Stomach (tissue), 9 donors: Measurements from ENCODE around the gene TLCD2. TPM values are rescaled to one million over a fixed set of nuclear protein-coding genes. Genes with fewer than 3 reads are reported as not detected.
A peak's percentile ranks its signal among the peaks of the same experiment; 100 is the strongest.
"Not testable (repeated sequence)": the region's sequence is repeated elsewhere in the genome, so short reads cannot be mapped to it uniquely, and the experiment has no call there.

Experiments used
- DNase-seq, 2 donors: peaks; one replicate each; pipeline versions ENCODE4 v3.0.0 to v3.0.0-alpha.2; 2013 to 2019
- H3K27ac ChIP-seq, 5 donors: fragments of 200-600 bp in 4 of 5; sonication (generic) in 4 of 5; one replicate each; pipeline ENCODE4 v1.5.1; 2013 to 2019; ENCODE audit warnings: mild to moderate bottlenecking in 1 of 5, moderate library complexity in 1 of 5
- H3K27me3 ChIP-seq, 3 donors: fragments of 200-600 bp; sonication (generic); one replicate each; pipeline ENCODE4 v1.5.1; 2017 to 2019; ENCODE audit warnings: mixed run types in 1 of 3
- H3K36me3 ChIP-seq, 4 donors: fragments of 200-600 bp; sonication (generic); 1 replicate in 3 of 4; 2 replicates in 1 of 4; pipeline ENCODE4 v1.5.1; 2016 to 2019
- H3K4me1 ChIP-seq, 4 donors: fragments of 200-600 bp; sonication (generic); one replicate each; pipeline ENCODE4 v1.5.1; 2016 to 2019
- H3K4me3 ChIP-seq, 4 donors: fragments of 200-600 bp; sonication (generic) in 3 of 4; one replicate each; pipeline ENCODE4 v1.5.1; 2016 to 2019; ENCODE audit warnings: mild to moderate bottlenecking in 1 of 4
- H3K9me3 ChIP-seq, 4 donors: fragments of 200-600 bp; sonication (generic); one replicate each; pipeline ENCODE4 v1.5.1; 2016 to 2019
- EP300 ChIP-seq: sonication (generic); formaldehyde crosslinking; IDR thresholded peaks from one replicate; pipeline ENCODE4 v1.6.1; 2017; ENCODE audit warnings: antibody characterized with exemption
- POLR2A ChIP-seq, 4 donors: fragments of 450-650 bp; IDR thresholded peaks; one replicate each; pipeline ENCODE4 v1.6.1; 2016; ENCODE audit warnings: antibody characterized with exemption in 4 of 4, control low read depth in 2 of 4, mild to moderate bottlenecking in 1 of 4, moderate library complexity in 1 of 4
- POLR2AphosphoS5 ChIP-seq, 3 donors: sonication (generic); formaldehyde crosslinking; IDR thresholded peaks; one replicate each; pipeline ENCODE4 v1.6.1; 2016; ENCODE audit warnings: antibody characterized with exemption in 3 of 3
- WGBS, 5 donors: extraction: QIAGEN DNeasy Blood & Tissue Kit in 3 of 5; methylation state at CpG; one replicate each; pipeline versions ENCODE4 v1.1.5 to v1.1.7; 2013 to 2018; 5-methylcytosine and 5-hydroxymethylcytosine counted together
- intact Hi-C: fragments of 100-400 bp; cut with DNase I; formaldehyde crosslinking; loops from one replicate; pipeline ENCODE4 v1.15.1; 2023; ENCODE audit warnings: low total_unique reads
- polyA plus RNA-seq, 3 donors: library from polyadenylated mRNA; stranded (reverse); fragments of 200-250 nt; gene quantifications; one replicate each; pipeline ENCODE4 v1.2.3, GENCODE V29; 2013
- total RNA-seq, 5 donors: library from RNA; depleted of rRNA; stranded (reverse); fragments of >200 nt; gene quantifications; one replicate each; pipeline versions ENCODE4 v1.1.0 to v1.2.3, GENCODE V29; 2014 to 2016
- TF ChIP-seq, protein P1 (sequence below), 7 experiments: fragments of 450-650 bp in 4 of 7; fragments of 200-600 bp in 3 of 7; sonication (generic) in 3 of 7; IDR thresholded peaks; one replicate each; pipeline ENCODE4 v1.5.1; 2016 to 2019; ENCODE audit warnings: antibody characterized with exemption in 7 of 7, control low read depth in 2 of 7, mild to moderate bottlenecking in 1 of 7
- donor health status: healthy with polysubstance abuse.
- donor health status: Bipolar disorder and iron deficiency.
- donor health status: healthy.

TLCD2 gene
- total and polyA plus RNA-seq, 8 donors: 2.8 to 9.6 (median 6.0) TPM

GRCh38 chr17:1726626-1727257, 16.6 kb upstream of the TLCD2 start:
- TF ChIP-seq POLR2A (IDR thresholded peaks at IDR 0.05): no peak
- TF ChIP-seq EP300: no peak
- Histone ChIP-seq H3K9me3 (no peaks in the 10 kb centered on the region), H3K4me1 (peaks cover 37 to 84% (median 70%) of the 10 kb centered on the region in 4 donors), H3K36me3 (peaks cover 24 to 57% (median 53%) of the 10 kb centered on the region in 4 donors), H3K27ac (no peak overlapping the region), H3K4me3 (no peak overlapping the region), H3K27me3 (no peaks in the 10 kb centered on the region)
- WGBS, 5 donors: 59 to 82% (median 75%) methylated on average over 11 to 18 of the region's 18 CpGs
- intact Hi-C loops: loop anchor here (10.0 kb wide), 1 partner anchor 48 kb away; no protein-coding TSS in a partner anchor
- DNase-seq: peak in 1 of 2 donors; percentile 6

DNA sequence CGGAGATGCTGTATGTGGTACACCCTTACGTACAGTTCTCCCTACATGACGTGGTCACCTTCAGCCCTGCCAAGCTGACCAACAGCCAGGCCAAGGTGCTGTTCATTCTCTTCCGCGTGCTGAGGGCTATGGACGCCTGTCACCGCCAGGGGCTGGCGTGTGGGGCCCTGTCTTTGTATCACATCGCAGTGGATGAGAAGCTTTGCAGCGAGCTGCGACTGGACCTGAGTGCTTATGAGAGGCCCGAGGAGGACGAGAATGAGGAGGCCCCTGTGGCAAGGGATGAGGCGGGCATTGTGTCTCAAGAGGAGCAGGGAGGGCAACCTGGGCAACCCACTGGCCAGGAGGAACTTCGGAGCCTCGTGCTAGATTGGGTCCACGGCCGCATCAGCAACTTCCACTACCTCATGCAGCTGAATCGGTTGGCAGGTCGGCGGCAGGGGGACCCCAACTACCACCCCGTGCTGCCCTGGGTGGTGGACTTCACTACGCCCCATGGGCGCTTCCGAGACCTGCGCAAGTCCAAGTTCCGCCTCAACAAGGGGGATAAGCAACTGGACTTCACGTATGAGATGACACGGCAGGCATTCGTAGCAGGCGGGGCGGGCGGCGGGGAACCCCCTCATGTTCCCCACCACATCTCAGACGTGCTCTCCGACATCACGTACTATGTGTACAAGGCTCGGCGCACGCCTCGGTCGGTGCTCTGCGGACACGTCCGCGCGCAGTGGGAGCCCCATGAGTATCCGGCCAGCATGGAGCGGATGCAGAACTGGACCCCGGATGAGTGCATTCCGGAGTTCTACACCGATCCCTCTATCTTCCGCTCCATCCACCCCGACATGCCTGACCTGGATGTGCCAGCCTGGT, 15.7 kb upstream of the TLCD2 start:
- Histone ChIP-seq H3K9me3 (no peaks in the 10 kb centered on the region), H3K27me3 (no peaks in the 10 kb centered on the region), H3K4me1 (peaks cover 37 to 81% (median 70%) of the 10 kb centered on the region in 4 donors), H3K4me3 (peak overlapping the region; percentile 67 to 100 (median 90)), H3K27ac (peak overlapping the region in 3 of 5 donors; percentile 79 to 90 (median 87)), H3K36me3 (peaks cover 20 to 49% (median 46%) of the 10 kb centered on the region in 4 donors)
- 87 to 95% (median 92%) methylated on average over 43 to 54 of the region's 54 CpGs for WGBS, 5 donors
- intact Hi-C loops: loop anchor here (10.0 kb wide), 1 partner anchor 49 kb away; no protein-coding TSS in a partner anchor
- DNase-seq: no peak
- TF ChIP-seq EP300: no peak
- TF ChIP-seq, protein P1, sequence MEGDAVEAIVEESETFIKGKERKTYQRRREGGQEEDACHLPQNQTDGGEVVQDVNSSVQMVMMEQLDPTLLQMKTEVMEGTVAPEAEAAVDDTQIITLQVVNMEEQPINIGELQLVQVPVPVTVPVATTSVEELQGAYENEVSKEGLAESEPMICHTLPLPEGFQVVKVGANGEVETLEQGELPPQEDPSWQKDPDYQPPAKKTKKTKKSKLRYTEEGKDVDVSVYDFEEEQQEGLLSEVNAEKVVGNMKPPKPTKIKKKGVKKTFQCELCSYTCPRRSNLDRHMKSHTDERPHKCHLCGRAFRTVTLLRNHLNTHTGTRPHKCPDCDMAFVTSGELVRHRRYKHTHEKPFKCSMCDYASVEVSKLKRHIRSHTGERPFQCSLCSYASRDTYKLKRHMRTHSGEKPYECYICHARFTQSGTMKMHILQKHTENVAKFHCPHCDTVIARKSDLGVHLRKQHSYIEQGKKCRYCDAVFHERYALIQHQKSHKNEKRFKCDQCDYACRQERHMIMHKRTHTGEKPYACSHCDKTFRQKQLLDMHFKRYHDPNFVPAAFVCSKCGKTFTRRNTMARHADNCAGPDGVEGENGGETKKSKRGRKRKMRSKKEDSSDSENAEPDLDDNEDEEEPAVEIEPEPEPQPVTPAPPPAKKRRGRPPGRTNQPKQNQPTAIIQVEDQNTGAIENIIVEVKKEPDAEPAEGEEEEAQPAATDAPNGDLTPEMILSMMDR (IDR thresholded peaks at IDR 0.05): no peak
- no peak for TF ChIP-seq POLR2A (IDR thresholded peaks at IDR 0.05)
- TF ChIP-seq POLR2AphosphoS5 (IDR thresholded peaks at IDR 0.05): no peak

DNA sequence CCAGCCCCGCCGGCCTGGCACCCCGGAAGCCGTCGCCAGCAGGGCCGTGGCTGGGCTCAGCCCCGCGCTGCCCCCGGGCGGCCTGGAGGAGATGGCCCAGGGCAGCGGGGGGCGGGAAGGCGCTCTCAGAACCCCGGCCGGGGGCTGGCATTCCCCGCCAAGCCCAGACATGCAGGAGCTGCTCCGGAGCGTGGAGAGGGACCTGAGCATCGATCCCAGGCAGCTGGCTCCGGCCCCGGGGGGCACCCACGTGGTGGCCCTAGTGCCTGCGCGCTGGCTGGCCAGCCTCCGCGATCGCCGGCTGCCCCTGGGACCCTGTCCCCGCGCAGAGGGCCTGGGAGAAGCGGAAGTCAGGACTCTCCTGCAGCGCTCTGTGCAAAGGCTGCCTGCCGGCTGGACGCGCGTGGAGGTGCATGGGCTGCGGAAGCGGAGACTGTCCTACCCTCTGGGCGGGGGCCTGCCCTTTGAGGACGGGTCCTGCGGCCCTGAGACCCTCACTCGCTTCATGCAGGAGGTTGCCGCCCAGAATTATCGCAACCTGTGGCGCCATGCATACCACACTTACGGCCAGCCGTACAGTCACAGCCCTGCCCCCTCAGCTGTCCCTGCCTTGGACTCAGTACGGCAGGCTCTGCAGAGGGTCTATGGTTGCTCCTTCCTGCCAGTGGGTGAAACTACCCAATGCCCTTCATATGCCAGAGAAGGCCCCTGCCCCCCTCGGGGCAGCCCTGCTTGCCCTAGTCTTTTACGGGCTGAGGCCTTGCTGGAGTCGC, 14.9 kb upstream of the TLCD2 start:
- intact Hi-C loops: loop anchor here (10.0 kb wide), 1 partner anchor 50 kb away; no protein-coding TSS in a partner anchor
- DNase-seq: no peak
- Histone ChIP-seq H3K9me3 (no peaks in the 10 kb centered on the region), H3K27ac (peak overlapping the region; percentile 65 to 90 (median 84)), H3K4me3 (peak overlapping the region; percentile 67 to 100 (median 90)), H3K4me1 (peaks cover 35 to 80% (median 70%) of the 10 kb centered on the region in 4 donors), H3K27me3 (no peaks in the 10 kb centered on the region), H3K36me3 (peaks cover 17 to 41% (median 39%) of the 10 kb centered on the region in 4 donors)
- 8 to 100% (median 16%) methylated on average over 1 to 51 of the region's 51 CpGs for WGBS, 5 donors
- TF ChIP-seq EP300 (no peak), POLR2A (IDR thresholded peaks at IDR 0.05) (no peak), POLR2AphosphoS5 (IDR thresholded peaks at IDR 0.05) (no peak)
- TF ChIP-seq, protein P1 (IDR thresholded peaks at IDR 0.05): no peak

DNA sequence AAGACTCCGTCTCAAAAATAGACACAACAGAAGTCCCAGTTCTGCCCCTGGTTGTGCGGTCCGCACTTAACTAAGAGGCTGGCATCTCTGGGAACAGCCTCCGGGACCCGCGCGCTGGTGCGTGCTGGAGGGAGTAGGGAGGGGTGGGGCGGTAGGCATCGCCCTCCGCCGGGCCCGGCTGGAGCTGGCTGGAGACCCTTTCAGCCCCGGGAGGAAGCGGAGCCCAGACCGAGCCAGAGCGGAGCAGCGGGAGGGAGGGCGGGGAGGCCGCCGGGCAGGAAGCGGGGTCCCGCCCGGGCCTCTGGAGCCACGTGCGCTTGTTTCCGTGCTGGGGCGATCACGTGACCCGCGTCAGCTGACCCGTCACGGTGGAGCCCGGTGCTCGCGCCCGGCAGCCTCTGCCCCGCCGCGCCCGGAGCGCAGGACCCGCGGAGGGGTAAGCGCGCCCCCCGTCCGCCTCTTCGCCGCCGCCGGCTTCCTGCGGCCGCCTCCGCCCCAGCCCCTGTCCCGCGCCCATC, 14.2 kb upstream of the TLCD2 start, which contains the start of gene WDR81:
TSS of gene WDR81 (plus strand) at position 354 of the 518 bp plus-strand sequence. CDS start 256 bp downstream, outside the sequence.
- TF ChIP-seq POLR2AphosphoS5 (IDR thresholded peaks at IDR 0.05) (peak; percentile 54 to 81 (median 57)), POLR2A (IDR thresholded peaks at IDR 0.05) (no peak)
- Histone ChIP-seq H3K4me3 (peak within 1 kb of the TSS; percentile 67 to 100 (median 90)), H3K27me3 (no peaks in the 10 kb centered on the region), H3K27ac (peak within 1 kb of the TSS; percentile 79 to 90 (median 84)), H3K36me3 (peaks cover 17 to 39% (median 36%) of the 10 kb centered on the region in 4 donors), H3K9me3 (no peaks in the 10 kb centered on the region), H3K4me1 (peaks cover 33 to 73% (median 65%) of the 10 kb centered on the region in 4 donors)
- peak; percentile 93 to 97 for DNase-seq
- intact Hi-C loops: loop anchor here (10.0 kb wide), 1 partner anchor 50 kb away; no protein-coding TSS in a partner anchor
- WGBS, 5 donors: 0 to 1% (median 0%) methylated on average over 2 to 57 of the region's 57 CpGs

DNA sequence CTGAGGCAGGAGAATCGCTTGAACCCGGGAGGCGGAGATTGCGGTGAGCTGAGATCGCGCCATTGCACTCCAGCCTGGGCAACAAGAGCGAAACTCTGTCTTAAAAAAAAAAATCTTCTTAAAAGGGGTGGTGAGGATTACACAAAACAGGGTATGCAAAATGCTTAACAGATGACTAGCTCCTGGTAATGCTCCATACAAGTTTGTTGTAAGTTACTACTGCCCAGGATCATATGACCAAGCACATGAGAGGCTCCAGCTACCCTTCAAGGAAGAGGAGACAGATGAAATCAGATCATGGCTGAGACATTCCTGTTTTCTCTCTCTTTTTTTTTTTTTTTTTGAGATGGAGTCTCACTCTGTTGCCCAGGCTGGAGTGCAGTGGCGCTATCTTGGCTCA, 11.8 kb upstream of the TLCD2 start:
- intact Hi-C loops: loop anchor here (10.0 kb wide), 1 partner anchor 53 kb away; no protein-coding TSS in a partner anchor
- Histone ChIP-seq H3K36me3 (peaks cover 6 to 15% (median 12%) of the 10 kb centered on the region in 4 donors), H3K27ac (peak overlapping the region in 4 of 5 donors; percentile 72 to 90 (median 86)), H3K4me1 (peaks cover 44 to 67% (median 61%) of the 10 kb centered on the region in 4 donors)
- not testable (repeated sequence) for H3K27me3 ChIP-seq, H3K4me3 ChIP-seq, DNase-seq, H3K9me3 ChIP-seq
- 93 to 99% (median 95%) methylated on average over 8 of the region's 8 CpGs for WGBS, 5 donors
